ENCODE results near the gene EBF3.

DNA sequence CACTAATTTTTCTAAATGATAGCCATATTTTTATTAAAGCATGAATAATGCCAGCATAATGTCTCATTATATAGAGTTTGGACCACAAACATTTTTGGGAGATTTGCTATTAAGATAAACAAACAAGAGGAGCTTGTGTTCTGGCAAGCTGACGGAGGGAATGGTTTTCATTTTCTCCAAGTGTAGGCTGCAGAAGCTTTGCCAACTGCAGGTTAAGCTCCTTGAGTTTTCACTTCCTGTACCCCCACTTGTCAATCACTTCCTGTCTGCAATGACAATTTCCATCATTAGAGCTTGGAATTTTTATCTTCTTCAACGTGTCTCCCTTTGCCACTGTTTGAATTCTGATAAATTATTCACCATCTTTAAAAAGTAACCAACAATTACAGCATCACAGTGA lies 13.4 kb downstream of the EBF3 start:
- TF ChIP-seq CEBPB (IDR thresholded peaks at IDR 0.05) = no peak
- no peak for TF ChIP-seq TAF1 (IDR thresholded peaks at IDR 0.05; ENCODE audit: low read depth)
- TF ChIP-seq, protein P1, sequence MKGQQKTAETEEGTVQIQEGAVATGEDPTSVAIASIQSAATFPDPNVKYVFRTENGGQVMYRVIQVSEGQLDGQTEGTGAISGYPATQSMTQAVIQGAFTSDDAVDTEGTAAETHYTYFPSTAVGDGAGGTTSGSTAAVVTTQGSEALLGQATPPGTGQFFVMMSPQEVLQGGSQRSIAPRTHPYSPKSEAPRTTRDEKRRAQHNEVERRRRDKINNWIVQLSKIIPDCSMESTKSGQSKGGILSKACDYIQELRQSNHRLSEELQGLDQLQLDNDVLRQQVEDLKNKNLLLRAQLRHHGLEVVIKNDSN (IDR thresholded peaks at IDR 0.05) = no peak
- TF ChIP-seq, protein P2, sequence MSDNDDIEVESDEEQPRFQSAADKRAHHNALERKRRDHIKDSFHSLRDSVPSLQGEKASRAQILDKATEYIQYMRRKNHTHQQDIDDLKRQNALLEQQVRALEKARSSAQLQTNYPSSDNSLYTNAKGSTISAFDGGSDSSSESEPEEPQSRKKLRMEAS (IDR thresholded peaks at IDR 0.05) = no peak
- TF ChIP-seq TCF12 (IDR thresholded peaks at IDR 0.05; ENCODE audit: low read depth) = no peak
- TF ChIP-seq CREB1 (IDR thresholded peaks at IDR 0.05; ENCODE audit: low read depth) = no peak
- no peak for TF ChIP-seq REST (IDR thresholded peaks at IDR 0.05; ENCODE audit: low read depth)
- TF ChIP-seq EP300 (IDR thresholded peaks at IDR 0.05; ENCODE audit: borderline replicate concordance) = no peak
- no peak for TF ChIP-seq RAD21 (IDR thresholded peaks at IDR 0.05; ENCODE audit: low read depth)
- TF ChIP-seq YY1 (IDR thresholded peaks at IDR 0.05; ENCODE audit: low read depth) = no peak
- TF ChIP-seq TEAD4 (IDR thresholded peaks at IDR 0.05) = no peak

All from Ishikawa (cell line).